Hippocampal formation (tissue), 2 donors: Measurements from ENCODE around the gene AMHR2.
A peak's percentile ranks its signal among the peaks of the same experiment; 100 is the strongest.
"Not testable (repeated sequence)": the region's sequence is repeated elsewhere in the genome, so short reads cannot be mapped to it uniquely, and the experiment has no call there.

Experiments used
- DNase-seq, 2 donors: peaks; one replicate each; lab custom pipeline; 2025; lab: John Stamatoyannopoulos, UW

AMHR2 gene

GRCh38 chr12:53423597-53423996 is at the start of gene AMHR2:
Gene AMHR2, plus strand, starts transcription at chr12:53423855. Its CDS starts 80 bp downstream, at chr12:53423935.
- no peak for DNase-seq

GRCh38 chr12:53374277-53374676 is 49.4 kb upstream of the AMHR2 start:
- not testable (repeated sequence) for DNase-seq

GRCh38 chr12:53376747-53377146 is 46.9 kb upstream of the AMHR2 start:
- DNase-seq, result no peak

- DNase-seq, result no peak
Observed at GRCh38 chr12:53378222-53378621, 45.4 kb upstream of the AMHR2 start.

- no peak for DNase-seq
Observed at GRCh38 chr12:53378724-53379388, 44.8 kb upstream of the AMHR2 start.

GRCh38 chr12:53379389-53380103 is 44.1 kb upstream of the AMHR2 start:
- DNase-seq, result peak; percentile 100

- DNase-seq, result peak; percentile 84 to 88
Observed at GRCh38 chr12:53380104-53380793, 43.4 kb upstream of the AMHR2 start, which contains the start of gene SP1. Gene SP1, plus strand, starts transcription at chr12:53380176. Its CDS starts 116 bp downstream, at chr12:53380292.

- DNase-seq, result no peak
Observed at GRCh38 chr12:53380794-53381730, 42.6 kb upstream of the AMHR2 start.

GRCh38 chr12:53381731-53382630 is 41.7 kb upstream of the AMHR2 start:
- peak; percentile 21 to 46 for DNase-seq

- DNase-seq, result no peak
Observed at GRCh38 chr12:53383258-53383657, 40.4 kb upstream of the AMHR2 start.

- DNase-seq, result not testable (repeated sequence)
Observed at GRCh38 chr12:53386381-53386780, 37.3 kb upstream of the AMHR2 start.

- no peak for DNase-seq
Observed at GRCh38 chr12:53388932-53389331, 34.7 kb upstream of the AMHR2 start.

GRCh38 chr12:53389702-53390101 is 34.0 kb upstream of the AMHR2 start:
- no peak for DNase-seq

GRCh38 chr12:53391724-53392123 is 31.9 kb upstream of the AMHR2 start:
- no peak for DNase-seq

GRCh38 chr12:53399896-53400295 is 23.8 kb upstream of the AMHR2 start:
- DNase-seq, result no peak

- not testable (repeated sequence) for DNase-seq
Observed at GRCh38 chr12:53402351-53402750, 21.3 kb upstream of the AMHR2 start.

GRCh38 chr12:53402871-53403270 is 20.8 kb upstream of the AMHR2 start:
- DNase-seq, result no peak

- no peak for DNase-seq
Observed at GRCh38 chr12:53410951-53411350, 12.7 kb upstream of the AMHR2 start.

- DNase-seq, result no peak
Observed at GRCh38 chr12:53413485-53414204, 10.0 kb upstream of the AMHR2 start.
